NCI-H748 (cell line): ENCODE data around the gene IL17A.

Experiments
- DNase-seq: peaks from one replicate; lab custom pipeline; 2025; ENCODE audit not compliant: unreplicated experiment; lab: John Stamatoyannopoulos, UW

Gene IL17A

GRCh38 chr6:52210227-52210626, 24.1 kb downstream of the IL17A start:
- DNase-seq: no peak

GRCh38 chr6:52213127-52213526, 27.0 kb downstream of the IL17A start:
- DNase-seq: no peak

- DNase-seq: no peak
These were observed 29.6 kb downstream of the IL17A start for GRCh38 chr6:52215787-52216186.

GRCh38 chr6:52216932-52217575, 30.9 kb downstream of the IL17A start:
- DNase-seq: no peak

GRCh38 chr6:52217761-52218160, 31.6 kb downstream of the IL17A start:
- no peak for DNase-seq

- DNase-seq: no peak
These were observed 35.1 kb downstream of the IL17A start for GRCh38 chr6:52221302-52221701.

GRCh38 chr6:52227495-52227894, 41.3 kb downstream of the IL17A start:
- DNase-seq: no peak

GRCh38 chr6:52230685-52231084, 44.5 kb downstream of the IL17A start:
- DNase-seq: no peak

GRCh38 chr6:52231406-52232127, 45.4 kb downstream of the IL17A start:
- DNase-seq: no peak

- DNase-seq: no peak
These were observed 46.8 kb downstream of the IL17A start for GRCh38 chr6:52233005-52233404.

- peak; percentile 71 for DNase-seq
These were observed 48.0 kb downstream of the IL17A start for GRCh38 chr6:52233975-52234823.
